Right lobe of liver (tissue), 4 donors: ENCODE measurements around the gene JUNB.

ENCODE experiments used
- CTCF ChIP-seq, 4 donors: fragments of 200-600 bp in 3 of 4; fragments of 450-650 bp in 1 of 4; IDR thresholded peaks; one replicate each; pipeline versions ENCODE4 v1.5.1 to v1.8.0; 2016 to 2022; ENCODE audit warnings: antibody characterized with exemption in 4 of 4, mild to moderate bottlenecking in 2 of 4
- POLR2A ChIP-seq: fragments of 450-650 bp; IDR thresholded peaks from one replicate; pipeline ENCODE4 v1.6.1; 2017; ENCODE audit warnings: antibody characterized with exemption, mild to moderate bottlenecking
- donor health status: DM: no; HTN: no; CAD: no.
- donor health status: DM: no; HTN: no; CAD: no.
- donor health status: DM: no; HTN: yes; CAD: no.

DNA sequence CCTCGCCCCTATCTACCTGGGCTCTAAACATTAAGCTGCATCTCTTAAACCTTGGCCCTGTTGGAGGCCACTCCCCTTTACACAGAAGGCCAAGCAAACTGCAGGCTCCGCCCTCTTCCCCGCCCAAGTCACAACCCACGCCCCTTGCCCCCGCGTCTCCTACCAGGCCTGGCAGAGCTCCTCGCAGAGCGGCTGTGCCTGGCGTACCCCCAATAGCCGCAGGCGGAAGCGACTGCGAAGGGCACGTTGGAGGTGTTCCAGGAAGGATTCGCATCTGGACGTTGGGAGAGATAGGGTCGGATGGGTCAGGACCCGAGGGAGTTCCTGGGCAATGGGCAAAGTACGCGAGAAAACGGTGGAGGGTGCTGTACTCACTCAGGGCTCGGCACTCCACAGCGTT lies 37.2 kb downstream of the JUNB start:
- TF ChIP-seq CTCF (IDR thresholded peaks at IDR 0.05): no peak
- no peak for TF ChIP-seq POLR2A
